K562 (cell line): ENCODE results near the gene LAMA2. TPM values are rescaled to one million over a fixed set of nuclear protein-coding genes. Genes with fewer than 3 reads are reported as not detected.

ENCODE experiments used
- ARID1B ChIP-seq: fragments of 450-650 bp; IDR thresholded peaks from 2 replicates; pipeline ENCODE4 v1.6.1; 2016; ENCODE audit warnings: antibody characterized with exemption, mild to moderate bottlenecking, inconsistent platforms
- ATF1 ChIP-seq, 2 experiments: fragments of 450-650 bp in 1 of 2; IDR thresholded peaks; 2 replicates each; pipeline ENCODE4 v1.6.1; 2016; ENCODE audit warnings: missing compliant biosample characterization in 1 of 2, missing genetic modification characterization in 1 of 2
- ATF6 ChIP-seq: sonication (generic); formaldehyde crosslinking; IDR thresholded peaks from 2 replicates; pipeline ENCODE4 v1.4.0; 2020; ENCODE audit warnings: mild to moderate bottlenecking, missing genetic modification reagents
- FOSL1 ChIP-seq: fragments of 200-800 bp; sonication (Bioruptor generic); conservative IDR thresholded peaks from 2 replicates; pipeline ENCODE4 v1.6.1; 2016; ENCODE audit warnings: missing genetic modification characterization, missing compliant biosample characterization
- FOXA3 ChIP-seq, 2 experiments: fragments of 450-650 bp in 1 of 2; sonication (generic) in 1 of 2; formaldehyde crosslinking; IDR thresholded peaks in 1 of 2; conservative IDR thresholded peaks in 1 of 2; 2 replicates each; pipeline versions ENCODE4 v1.4.0 to v1.8.0; 2020 to 2022; ENCODE audit warnings: mild to moderate bottlenecking in 2 of 2, missing genetic modification reagents in 1 of 2
- FOXP4 ChIP-seq: sonication (generic); formaldehyde crosslinking; IDR thresholded peaks from 2 replicates; pipeline ENCODE4 v1.8.0; 2022; ENCODE audit warnings: mild to moderate bottlenecking, missing genetic modification reagents, borderline replicate concordance
- GTF2F1 ChIP-seq: IDR thresholded peaks from 2 replicates; pipeline ENCODE4 v1.6.1; 2011; ENCODE audit warnings: low read depth, low read length, improper control_type of control experiment
- HDGF ChIP-seq: fragments of 450-650 bp; IDR thresholded peaks from 2 replicates; pipeline ENCODE4 v1.6.1; 2016
- HMGN3 ChIP-seq: IDR thresholded peaks from 2 replicates; pipeline ENCODE4 v1.6.1; 2011; ENCODE audit warnings: borderline replicate concordance, low read depth, mild to moderate bottlenecking, mixed read lengths, low read length; ENCODE audit not compliant: insufficient read length; ENCODE audit errors: extremely low read depth
- IFI16 ChIP-seq: fragments of 250-450 bp; sonication (Bioruptor Pico); IDR thresholded peaks from 2 replicates; pipeline ENCODE4 v2.1.2; 2022; ENCODE audit warnings: mild to moderate bottlenecking, inconsistent platforms
- MEF2A ChIP-seq: IDR thresholded peaks from 2 replicates; pipeline ENCODE4 v1.6.1; 2011; ENCODE audit warnings: low read depth, mild to moderate bottlenecking, low read length, moderate library complexity; ENCODE audit not compliant: control insufficient read depth
- TGIF2 ChIP-seq: sonication (generic); formaldehyde crosslinking; IDR thresholded peaks from 2 replicates; pipeline ENCODE4 v1.8.1; 2022; ENCODE audit warnings: mild to moderate bottlenecking, missing genetic modification reagents, moderate library complexity
- XRCC3 ChIP-seq: fragments of 450-650 bp; IDR thresholded peaks from 2 replicates; pipeline ENCODE4 v1.6.1; 2017; ENCODE audit warnings: mild to moderate bottlenecking, moderate library complexity
- ZNF263 ChIP-seq: sonication (generic); formaldehyde crosslinking; IDR thresholded peaks from 2 replicates; pipeline ENCODE4 v1.8.0; 2022; ENCODE audit warnings: mild to moderate bottlenecking, missing genetic modification reagents, borderline replicate concordance
- ZNF274 ChIP-seq: IDR thresholded peaks from 2 replicates; pipeline ENCODE4 v1.6.1; 2011; ENCODE audit warnings: low read depth, mild to moderate bottlenecking, low read length, moderate library complexity, borderline replicate concordance
- polyA plus RNA-seq, 8 experiments: library from polyadenylated mRNA; depleted of rRNA in 4 of 8; stranded (reverse) in 5 of 8; unstranded in 3 of 8; fragments of >200 nt; fragmentation: Nextera tagmentation in 2 of 8; fragmentation: Illumina TruSeq in 1 of 8; extraction: Ambion mirVana in 2 of 8; extraction: Trizol in 1 of 8; gene quantifications; 2 replicates each; pipeline versions ENCODE4 v1.2.1 to v1.2.3, GENCODE V29; 2011 to 2014; ENCODE audit warnings: inconsistent platforms in 1 of 8, missing spikeins in 1 of 8
- total RNA-seq, 7 experiments: library from RNA; depleted of rRNA in 6 of 7; stranded (reverse); fragments of >200 nt in 6 of 7; fragmentation: Illumina TruSeq in 2 of 7; extraction: Trizol in 2 of 7; gene quantifications; 2 replicates each; pipeline versions ENCODE4 v1.2.1 to v1.2.3, GENCODE V29; 2011 to 2021; ENCODE audit warnings: low replicate concordance in 1 of 7

LAMA2 gene
- total and polyA plus RNA-seq, 9 of the 15 experiments (the other 6 are each of a cell fraction or from before 2014, with no cell fraction given), result 0.04 to 1.5 (median 0.36) TPM

DNA sequence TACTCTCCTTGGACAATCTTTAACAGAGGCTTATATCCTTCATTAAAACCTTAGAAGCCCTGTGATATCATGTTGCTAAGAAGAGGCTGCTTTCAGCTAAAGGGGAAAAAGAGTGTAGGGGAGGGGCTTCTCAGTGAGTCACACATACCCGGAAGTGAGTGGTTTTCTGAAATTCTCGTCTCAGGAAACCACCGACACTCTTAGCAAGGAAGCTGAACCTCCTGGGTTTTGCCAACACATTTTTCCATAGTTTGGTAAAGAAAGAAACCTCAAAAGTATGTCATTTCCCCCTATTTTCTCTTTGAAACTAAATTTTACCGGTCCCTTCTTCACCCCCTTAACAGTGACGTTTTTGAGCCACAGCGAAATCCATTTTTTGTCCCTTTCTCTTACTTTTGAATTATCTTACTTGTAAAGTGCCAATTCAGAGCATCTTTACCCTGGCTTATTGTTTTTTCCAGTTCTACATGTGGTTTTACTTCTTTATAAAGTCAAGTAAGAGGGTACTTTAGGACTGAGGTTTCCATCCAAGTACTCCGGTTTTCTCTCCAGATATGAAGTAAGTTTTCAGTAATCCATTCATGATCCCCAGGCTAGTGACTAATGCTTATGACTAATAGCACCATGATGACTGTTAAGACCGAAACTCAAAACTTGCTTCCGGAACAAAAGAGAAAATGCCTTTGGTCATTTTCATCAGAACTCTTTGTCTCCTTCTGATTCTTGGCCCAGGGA lies 607.8 kb downstream of the LAMA2 start (continued):
- TF ChIP-seq HDGF, result no peak
- TF ChIP-seq HMGN3, result no peak
- no peak for TF ChIP-seq XRCC3
- TF ChIP-seq ZNF263 (CRISPR knock-in tag), result no peak
- TF ChIP-seq ARID1B, result peak; percentile 43
- no peak for TF ChIP-seq IFI16 (CRISPR knock-in tag)
- TF ChIP-seq ATF1 (CRISPR knock-in tag; IDR thresholded peaks at IDR 0.05), result no peak
- TF ChIP-seq ATF1 (tag; IDR thresholded peaks at IDR 0.05), result peak; percentile 35; the same call in 1 of the 2 replicates
- no peak for TF ChIP-seq ATF6 (CRISPR knock-in tag)
- TF ChIP-seq FOXA3 (CRISPR knock-in tag; conservative IDR thresholded peaks at IDR 0.05 in 1 of 2, IDR thresholded peaks at IDR 0.05 in 1 of 2), result no peak
- no peak for TF ChIP-seq TGIF2 (CRISPR knock-in tag)
- TF ChIP-seq ZNF274, result no peak
- peak; percentile 99 for TF ChIP-seq FOSL1 (tag)
- no peak for TF ChIP-seq FOXP4 (CRISPR knock-in tag)
- TF ChIP-seq MEF2A, result no peak
- no peak for TF ChIP-seq GTF2F1
